Measurements from ENCODE around the gene IQSEC3.
"Not testable (repeated sequence)": the region's sequence is repeated elsewhere in the genome, so short reads cannot be mapped to it uniquely, and the experiment has no call there.

DNA sequence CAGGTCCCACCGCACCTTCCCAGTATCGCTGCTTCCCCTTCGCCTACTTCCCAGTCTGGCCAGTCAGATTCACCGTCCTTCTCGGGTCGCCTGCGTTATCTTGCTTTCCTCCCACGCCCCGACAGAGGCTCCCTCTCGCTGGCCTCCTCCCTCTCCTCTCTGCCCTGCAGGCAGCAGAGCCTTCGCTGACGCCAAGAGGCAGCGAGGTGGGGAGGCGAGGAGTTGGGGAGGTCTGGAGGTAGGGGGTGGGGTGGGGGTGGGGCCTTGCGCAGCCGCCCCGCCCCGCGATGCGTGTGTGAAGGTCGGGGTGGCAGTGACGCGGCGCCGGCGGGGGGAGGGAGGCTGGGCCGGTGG lies at the start of gene IQSEC3:
- not testable (repeated sequence) for TF ChIP-seq CTCF (IDR thresholded peaks at IDR 0.05; ENCODE audit: low read length); EZH2phosphoT487 (IDR thresholded peaks at IDR 0.05; ENCODE audit: low read length); EZH2 (optimal IDR thresholded peaks at IDR 0.05; ENCODE audit: low read depth, low read length)
